Uterus (tissue), 4 donors: Measurements from ENCODE around the gene BMPR1A. TPM values are rescaled to one million over a fixed set of nuclear protein-coding genes. Genes with fewer than 3 reads are reported as not detected.

ENCODE experiments used
- DNase-seq, 2 donors: peaks; one replicate each; pipeline ENCODE4 v3.0.0-alpha.2; 2019 to 2020
- H3K27ac ChIP-seq, 2 donors: fragments of 200-600 bp; sonication (generic); 1 replicate in 1 of 2; 2 replicates in 1 of 2; pipeline ENCODE4 v1.5.1; 2016 to 2018
- H3K27me3 ChIP-seq, 2 donors: fragments of 200-600 bp; sonication (generic); one replicate each; pipeline ENCODE4 v1.5.1; 2018 to 2019; ENCODE audit warnings: control low read depth in 1 of 2
- H3K36me3 ChIP-seq, 2 donors: fragments of 200-600 bp; sonication (generic); one replicate each; pipeline ENCODE4 v1.5.1; 2019; ENCODE audit warnings: control low read depth in 1 of 2
- H3K4me1 ChIP-seq, 2 donors: fragments of 200-600 bp; sonication (generic); one replicate each; pipeline ENCODE4 v1.5.1; 2018 to 2019; ENCODE audit warnings: control low read depth in 1 of 2
- H3K4me3 ChIP-seq, 2 donors: fragments of 200-600 bp; sonication (generic); 1 replicate in 1 of 2; 2 replicates in 1 of 2; pipeline ENCODE4 v1.5.1; 2018 to 2019; ENCODE audit warnings: mild to moderate bottlenecking in 1 of 2
- H3K9me3 ChIP-seq, 2 donors: fragments of 200-600 bp; sonication (generic); one replicate each; pipeline ENCODE4 v1.5.1; 2019; ENCODE audit warnings: control low read depth in 1 of 2
- CTCF ChIP-seq, 4 experiments: fragments of 200-600 bp in 2 of 4; fragments of 450-650 bp in 2 of 4; sonication (generic) in 2 of 4; IDR thresholded peaks; one replicate each; pipeline ENCODE4 v1.5.1; 2016 to 2019; ENCODE audit warnings: antibody characterized with exemption in 4 of 4, mild to moderate bottlenecking in 2 of 4, moderate library complexity in 1 of 4
- POLR2A ChIP-seq, 2 donors: fragments of 450-650 bp; IDR thresholded peaks; one replicate each; pipeline ENCODE4 v1.6.1; 2016; ENCODE audit warnings: antibody characterized with exemption in 2 of 2, mild to moderate bottlenecking in 1 of 2, moderate library complexity in 1 of 2
- intact Hi-C: fragments of 100-400 bp; cut with DNase I; formaldehyde crosslinking; loops from one replicate; pipeline ENCODE4 v1.15.1; 2023; ENCODE audit warnings: low total_unique reads
- total RNA-seq, 4 donors: library from RNA; depleted of rRNA in 3 of 4; stranded (reverse); fragments of >200 nt in 3 of 4; gene quantifications; one replicate each; pipeline versions ENCODE4 v1.1.0 to v1.2.4, GENCODE V29; 2014 to 2023
- donor health status: DM: yes; HTN: yes; CAD: no.

BMPR1A gene
- total RNA-seq, 4 donors from 2014 or later, result 27.4 to 175 (median 69.2) TPM

GRCh38 chr10:86752311-86752710 is 4.1 kb upstream of the BMPR1A start:
- no peak overlapping the region for H3K27ac ChIP-seq

GRCh38 chr10:86753051-86753450 is 3.4 kb upstream of the BMPR1A start:
- intact Hi-C loops, result no loop called here
- no peak overlapping the region for H3K4me3 ChIP-seq

More at GRCh38 chr10:86752311-86752710, 4.1 kb upstream of the BMPR1A start:
- DNase-seq, result no peak
- no peaks in the 10 kb centered on the region for H3K9me3 ChIP-seq
- H3K4me3 ChIP-seq, result no peak overlapping the region
- intact Hi-C loops, result no loop called here
- no peaks in the 10 kb centered on the region for H3K36me3 ChIP-seq
- H3K4me1 ChIP-seq, result no peaks in the 10 kb centered on the region
- TF ChIP-seq POLR2A (IDR thresholded peaks at IDR 0.05) (no peak), CTCF (IDR thresholded peaks at IDR 0.05) (no peak)
- H3K27me3 ChIP-seq, result no peaks in the 10 kb centered on the region

GRCh38 chr10:86753638-86754434 is 2.6 kb upstream of the BMPR1A start:
- intact Hi-C loops, result no loop called here
- DNase-seq, result no peak

More at GRCh38 chr10:86753051-86753450, 3.4 kb upstream of the BMPR1A start:
- no peaks in the 10 kb centered on the region for H3K27me3 ChIP-seq
- no peak overlapping the region for H3K27ac ChIP-seq
- no peaks in the 10 kb centered on the region for H3K9me3 ChIP-seq
- no peak for TF ChIP-seq POLR2A (IDR thresholded peaks at IDR 0.05)
- no peak for TF ChIP-seq CTCF (IDR thresholded peaks at IDR 0.05)
- DNase-seq, result no peak
- H3K36me3 ChIP-seq, result no peaks in the 10 kb centered on the region
- H3K4me1 ChIP-seq, result no peaks in the 10 kb centered on the region

GRCh38 chr10:86755454-86755739 is 1.0 kb upstream of the BMPR1A start:
- no peak for TF ChIP-seq POLR2A (IDR thresholded peaks at IDR 0.05)
- no peak for TF ChIP-seq CTCF (IDR thresholded peaks at IDR 0.05)
- no peaks in the 10 kb centered on the region for H3K36me3 ChIP-seq
- H3K4me3 ChIP-seq, result peak overlapping the region; percentile 72 to 88
- H3K4me1 ChIP-seq, result no peaks in the 10 kb centered on the region
- H3K27ac ChIP-seq, result peak overlapping the region; percentile 99 to 100
- intact Hi-C loops, result no loop called here
- no peak for DNase-seq
- H3K9me3 ChIP-seq, result no peaks in the 10 kb centered on the region
- no peaks in the 10 kb centered on the region for H3K27me3 ChIP-seq

More at GRCh38 chr10:86753638-86754434, 2.6 kb upstream of the BMPR1A start:
- Histone ChIP-seq H3K27ac (no peak overlapping the region), H3K36me3 (no peaks in the 10 kb centered on the region), H3K27me3 (no peaks in the 10 kb centered on the region), H3K4me3 (no peak overlapping the region), H3K9me3 (no peaks in the 10 kb centered on the region), H3K4me1 (no peaks in the 10 kb centered on the region)
- TF ChIP-seq CTCF (IDR thresholded peaks at IDR 0.05), result no peak
- no peak for TF ChIP-seq POLR2A (IDR thresholded peaks at IDR 0.05)

- H3K27me3 ChIP-seq, result no peaks in the 10 kb centered on the region
- H3K4me3 ChIP-seq, result peak overlapping the region; percentile 72 to 88
- H3K9me3 ChIP-seq, result no peaks in the 10 kb centered on the region
- peak in 1 of 4 experiments; percentile 5 for TF ChIP-seq CTCF (IDR thresholded peaks at IDR 0.05)
- peak; percentile 72 to 92 for TF ChIP-seq POLR2A (IDR thresholded peaks at IDR 0.05)
- H3K36me3 ChIP-seq, result no peaks in the 10 kb centered on the region
- intact Hi-C loops, result no loop called here
- H3K4me1 ChIP-seq, result peaks cover 0 to 3% of the 10 kb centered on the region in 2 donors
- peak overlapping the region; percentile 99 to 100 for H3K27ac ChIP-seq
- peak; percentile 88 to 94 for DNase-seq
These were observed 494 bp upstream of the BMPR1A start for GRCh38 chr10:86755740-86756510.
